HCT116 (cell line): ENCODE data around the gene FANCD2.

ENCODE experiments used
- EGR1 ChIP-seq: IDR thresholded peaks from 2 replicates; pipeline ENCODE4 v1.6.1; 2012; ENCODE audit warnings: low read depth
- EZH2 ChIP-seq: fragments of 200-600 bp; sonication (generic); IDR thresholded peaks from 2 replicates; pipeline ENCODE4 v1.6.1; 2017; ENCODE audit warnings: antibody characterized with exemption, mixed run types
- POLR2A ChIP-seq: IDR thresholded peaks from 2 replicates; pipeline ENCODE4 v1.7.0; 2011; ENCODE audit warnings: borderline replicate concordance; ENCODE audit not compliant: insufficient read depth, insufficient read length; ENCODE audit errors: extremely low read depth
- POLR2AphosphoS5 ChIP-seq: IDR thresholded peaks from 2 replicates; pipeline ENCODE4 v1.6.1; 2011; ENCODE audit warnings: mild to moderate bottlenecking, low read depth, low read length, moderate library complexity
- RAD21 ChIP-seq: IDR thresholded peaks from 2 replicates; pipeline ENCODE4 v1.6.1; 2012; ENCODE audit warnings: low read depth, mild to moderate bottlenecking
- SIN3A ChIP-seq: IDR thresholded peaks from 2 replicates; pipeline ENCODE4 v1.6.1; 2012; ENCODE audit warnings: low read depth
- SP1 ChIP-seq: IDR thresholded peaks from 2 replicates; pipeline ENCODE4 v1.6.1; 2012; ENCODE audit warnings: low read depth
- TCF7L2 ChIP-seq: IDR thresholded peaks from 2 replicates; pipeline ENCODE4 v1.7.0; 2011; ENCODE audit warnings: borderline replicate concordance, inconsistent platforms; ENCODE audit not compliant: insufficient read depth, insufficient read length; ENCODE audit errors: extremely low read depth
- ZNF274 ChIP-seq: fragments of 200-500 bp; sonication (Bioruptor generic); IDR thresholded peaks from 2 replicates; pipeline ENCODE4 v1.6.1; 2014; ENCODE audit warnings: mild to moderate bottlenecking, low read depth, low read length, inconsistent platforms
- TF ChIP-seq, protein P1 (sequence below): IDR thresholded peaks from 2 replicates; pipeline ENCODE4 v1.6.1; 2012
- TF ChIP-seq, protein P2 (sequence below), 3 experiments: fragments of 200-600 bp in 1 of 3; sonication (generic) in 1 of 3; IDR thresholded peaks in 2 of 3; conservative IDR thresholded peaks in 1 of 3; 2 replicates each; pipeline ENCODE4 v1.5.1; 2012 to 2017; ENCODE audit warnings: low read depth in 2 of 3, low read length in 2 of 3, antibody characterized with exemption in 1 of 3, borderline replicate concordance in 1 of 3, control low read depth in 1 of 3, mild to moderate bottlenecking in 1 of 3, mixed read lengths in 1 of 3, mixed run types in 1 of 3, moderate library complexity in 1 of 3; ENCODE audit not compliant: insufficient read depth in 1 of 3
- TF ChIP-seq, protein P3 (sequence below): IDR thresholded peaks from 2 replicates; pipeline ENCODE4 v1.6.1; 2012; ENCODE audit warnings: low read depth

DNA sequence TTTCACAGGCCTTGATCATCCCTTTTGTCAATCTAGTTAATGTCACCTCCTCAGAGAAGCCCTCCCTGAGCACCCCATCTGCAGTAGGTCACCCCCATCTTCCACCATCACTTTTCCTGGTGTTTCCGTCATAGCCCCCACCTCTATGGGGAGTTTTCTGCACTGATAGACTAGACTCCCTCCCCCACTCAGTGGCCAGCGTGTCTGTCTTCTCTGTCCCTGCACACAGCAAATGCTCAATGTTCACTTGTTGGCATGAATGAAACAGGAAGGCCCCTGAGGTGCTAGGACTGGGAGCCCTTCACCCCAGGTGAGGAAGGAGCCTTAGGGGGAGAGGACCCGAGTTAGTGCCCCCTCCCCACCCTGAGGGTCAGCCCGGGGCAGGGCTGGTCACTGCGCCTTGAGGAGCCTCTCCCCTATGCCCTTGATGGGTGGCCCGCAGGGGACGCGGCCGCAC, 15.8 kb upstream of the FANCD2 start:
- TF ChIP-seq, protein P1, sequence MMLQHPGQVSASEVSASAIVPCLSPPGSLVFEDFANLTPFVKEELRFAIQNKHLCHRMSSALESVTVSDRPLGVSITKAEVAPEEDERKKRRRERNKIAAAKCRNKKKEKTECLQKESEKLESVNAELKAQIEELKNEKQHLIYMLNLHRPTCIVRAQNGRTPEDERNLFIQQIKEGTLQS = no peak
- TF ChIP-seq, protein P2, sequence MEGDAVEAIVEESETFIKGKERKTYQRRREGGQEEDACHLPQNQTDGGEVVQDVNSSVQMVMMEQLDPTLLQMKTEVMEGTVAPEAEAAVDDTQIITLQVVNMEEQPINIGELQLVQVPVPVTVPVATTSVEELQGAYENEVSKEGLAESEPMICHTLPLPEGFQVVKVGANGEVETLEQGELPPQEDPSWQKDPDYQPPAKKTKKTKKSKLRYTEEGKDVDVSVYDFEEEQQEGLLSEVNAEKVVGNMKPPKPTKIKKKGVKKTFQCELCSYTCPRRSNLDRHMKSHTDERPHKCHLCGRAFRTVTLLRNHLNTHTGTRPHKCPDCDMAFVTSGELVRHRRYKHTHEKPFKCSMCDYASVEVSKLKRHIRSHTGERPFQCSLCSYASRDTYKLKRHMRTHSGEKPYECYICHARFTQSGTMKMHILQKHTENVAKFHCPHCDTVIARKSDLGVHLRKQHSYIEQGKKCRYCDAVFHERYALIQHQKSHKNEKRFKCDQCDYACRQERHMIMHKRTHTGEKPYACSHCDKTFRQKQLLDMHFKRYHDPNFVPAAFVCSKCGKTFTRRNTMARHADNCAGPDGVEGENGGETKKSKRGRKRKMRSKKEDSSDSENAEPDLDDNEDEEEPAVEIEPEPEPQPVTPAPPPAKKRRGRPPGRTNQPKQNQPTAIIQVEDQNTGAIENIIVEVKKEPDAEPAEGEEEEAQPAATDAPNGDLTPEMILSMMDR (IDR thresholded peaks at IDR 0.05 in 2 of 3, conservative IDR thresholded peaks at IDR 0.05 in 1 of 3; ENCODE audit: borderline replicate concordance in 1 of 3, insufficient read depth in 1 of 3, low read depth in 2 of 3, low read length in 2 of 3) = no peak
- TF ChIP-seq, protein P3, sequence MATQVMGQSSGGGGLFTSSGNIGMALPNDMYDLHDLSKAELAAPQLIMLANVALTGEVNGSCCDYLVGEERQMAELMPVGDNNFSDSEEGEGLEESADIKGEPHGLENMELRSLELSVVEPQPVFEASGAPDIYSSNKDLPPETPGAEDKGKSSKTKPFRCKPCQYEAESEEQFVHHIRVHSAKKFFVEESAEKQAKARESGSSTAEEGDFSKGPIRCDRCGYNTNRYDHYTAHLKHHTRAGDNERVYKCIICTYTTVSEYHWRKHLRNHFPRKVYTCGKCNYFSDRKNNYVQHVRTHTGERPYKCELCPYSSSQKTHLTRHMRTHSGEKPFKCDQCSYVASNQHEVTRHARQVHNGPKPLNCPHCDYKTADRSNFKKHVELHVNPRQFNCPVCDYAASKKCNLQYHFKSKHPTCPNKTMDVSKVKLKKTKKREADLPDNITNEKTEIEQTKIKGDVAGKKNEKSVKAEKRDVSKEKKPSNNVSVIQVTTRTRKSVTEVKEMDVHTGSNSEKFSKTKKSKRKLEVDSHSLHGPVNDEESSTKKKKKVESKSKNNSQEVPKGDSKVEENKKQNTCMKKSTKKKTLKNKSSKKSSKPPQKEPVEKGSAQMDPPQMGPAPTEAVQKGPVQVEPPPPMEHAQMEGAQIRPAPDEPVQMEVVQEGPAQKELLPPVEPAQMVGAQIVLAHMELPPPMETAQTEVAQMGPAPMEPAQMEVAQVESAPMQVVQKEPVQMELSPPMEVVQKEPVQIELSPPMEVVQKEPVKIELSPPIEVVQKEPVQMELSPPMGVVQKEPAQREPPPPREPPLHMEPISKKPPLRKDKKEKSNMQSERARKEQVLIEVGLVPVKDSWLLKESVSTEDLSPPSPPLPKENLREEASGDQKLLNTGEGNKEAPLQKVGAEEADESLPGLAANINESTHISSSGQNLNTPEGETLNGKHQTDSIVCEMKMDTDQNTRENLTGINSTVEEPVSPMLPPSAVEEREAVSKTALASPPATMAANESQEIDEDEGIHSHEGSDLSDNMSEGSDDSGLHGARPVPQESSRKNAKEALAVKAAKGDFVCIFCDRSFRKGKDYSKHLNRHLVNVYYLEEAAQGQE = no peak
- TF ChIP-seq POLR2AphosphoS5 = no peak
- TF ChIP-seq POLR2A = no peak
- no peak for TF ChIP-seq SP1
- no peak for TF ChIP-seq SIN3A
- no peak for TF ChIP-seq RAD21
- TF ChIP-seq ZNF274 = no peak
- TF ChIP-seq EGR1 = no peak
- no peak for TF ChIP-seq TCF7L2
- no peak for TF ChIP-seq EZH2
